Endometrial microvascular endothelial cells (primary cell): ENCODE data around the gene PDLIM7. TPM values are rescaled to one million over a fixed set of nuclear protein-coding genes. Genes with fewer than 3 reads are reported as not detected.

Source experiments
- in situ Hi-C: cut with HindIII; loops from 2 replicates; pipeline ENCODE4 v1.10.0; 2017; ENCODE audit warnings: low sequenced_read_pairs, low pct_unique_long_range_greater_than_20kb; ENCODE audit errors: inconsistent ontology term
- total RNA-seq: library from RNA; depleted of rRNA; stranded (reverse); fragments of >200 nt; gene quantifications from one replicate; pipeline ENCODE4 v1.2.3, GENCODE V29; 2015; ENCODE audit errors: inconsistent ontology term

The PDLIM7 gene
- total RNA-seq, 1 donor from 2014 or later: 224 TPM

DNA sequence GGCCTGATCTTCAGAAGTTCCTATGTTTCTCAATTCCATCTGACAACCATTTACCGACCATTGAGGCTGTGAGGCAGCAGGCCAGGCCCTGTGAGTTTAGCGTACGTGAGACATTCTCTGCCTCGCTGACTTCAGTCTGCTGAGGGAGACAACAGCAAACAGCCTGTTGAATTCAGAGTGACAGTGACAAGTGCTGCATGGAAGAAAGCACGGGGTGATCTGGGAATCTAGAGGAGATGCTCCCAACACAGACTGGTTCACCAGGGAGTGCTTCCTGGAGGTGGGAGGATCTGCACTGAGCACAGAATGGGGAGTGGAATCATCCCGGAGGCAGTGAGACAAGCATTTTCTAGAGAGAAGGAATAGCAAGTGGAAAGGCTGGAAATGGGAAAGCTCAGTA, 29.4 kb upstream of the PDLIM7 start:
- in situ Hi-C loops: no loop called here

DNA sequence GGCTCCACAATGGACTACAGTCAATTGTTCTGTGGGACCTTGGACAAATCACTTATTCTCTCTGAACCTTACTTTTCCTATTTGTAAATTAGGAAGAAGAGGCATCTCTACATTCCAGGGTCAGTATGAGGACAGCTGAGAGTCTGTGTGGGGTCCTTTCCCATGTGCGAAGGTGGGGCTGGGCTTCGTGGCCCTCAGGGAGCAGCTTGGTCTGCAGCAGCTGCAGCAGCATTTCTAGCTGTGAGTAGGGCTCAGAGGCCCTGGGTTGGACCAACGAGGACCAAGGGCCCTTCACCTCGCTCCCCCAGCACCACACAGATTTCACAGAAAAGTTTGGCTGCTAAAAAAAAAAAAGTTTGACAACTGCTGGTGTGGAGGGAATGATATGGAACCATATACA, 28.8 kb upstream of the PDLIM7 start:
- in situ Hi-C loops: no loop called here

DNA sequence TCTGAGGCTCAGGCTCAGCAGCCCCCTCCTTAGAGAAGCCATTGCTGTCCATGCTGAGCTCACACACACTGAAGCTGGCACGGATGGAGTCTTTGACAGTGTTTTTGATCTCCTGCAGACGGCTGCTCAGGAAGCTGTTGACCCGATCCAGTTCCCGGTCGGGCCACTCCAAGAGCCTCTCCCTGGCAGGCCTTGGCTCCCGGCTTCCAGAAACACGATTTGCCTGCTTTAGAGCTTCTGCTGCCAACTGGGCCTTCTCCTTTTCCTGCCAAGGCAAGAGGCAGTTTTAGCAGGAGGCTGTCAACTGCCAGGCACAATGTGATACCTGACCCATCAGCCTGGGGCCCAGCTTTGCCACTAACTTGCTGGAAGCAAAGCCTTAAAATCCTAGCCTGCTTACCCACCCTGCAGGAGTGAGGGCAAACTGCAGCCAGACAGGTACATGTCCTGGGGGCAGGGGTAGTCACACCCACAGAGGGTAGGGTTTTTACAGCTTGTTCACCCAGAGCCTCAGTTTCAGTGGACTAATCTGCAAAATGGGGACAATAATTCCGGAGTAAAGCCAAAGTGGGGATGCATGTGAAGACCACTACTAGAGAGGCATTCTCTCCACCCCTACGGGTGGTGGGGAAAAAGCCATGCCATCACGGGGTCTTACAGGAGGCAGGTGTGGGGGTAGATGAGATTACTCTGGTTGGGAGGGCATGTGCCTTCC, 27.7 kb upstream of the PDLIM7 start:
- in situ Hi-C loops: no loop called here

DNA sequence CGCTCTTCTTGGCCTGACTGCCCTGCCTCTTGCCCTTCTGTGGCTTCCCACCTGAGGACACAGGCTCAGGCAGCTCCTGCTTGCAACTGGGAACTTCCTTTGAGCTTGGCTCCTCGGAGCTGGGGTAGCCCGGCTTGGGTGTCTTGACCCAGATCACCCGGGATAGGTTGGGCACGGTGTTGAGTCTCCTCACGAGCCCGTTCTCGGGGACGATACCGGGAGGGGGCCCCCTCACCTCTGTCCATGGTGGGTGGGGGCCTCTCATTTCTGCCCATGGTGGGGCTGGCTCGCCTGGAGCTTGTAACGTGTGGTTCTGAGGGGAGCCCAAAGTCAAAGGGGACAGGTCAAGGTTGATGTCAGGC, 27.1 kb upstream of the PDLIM7 start:
- in situ Hi-C loops: no loop called here

DNA sequence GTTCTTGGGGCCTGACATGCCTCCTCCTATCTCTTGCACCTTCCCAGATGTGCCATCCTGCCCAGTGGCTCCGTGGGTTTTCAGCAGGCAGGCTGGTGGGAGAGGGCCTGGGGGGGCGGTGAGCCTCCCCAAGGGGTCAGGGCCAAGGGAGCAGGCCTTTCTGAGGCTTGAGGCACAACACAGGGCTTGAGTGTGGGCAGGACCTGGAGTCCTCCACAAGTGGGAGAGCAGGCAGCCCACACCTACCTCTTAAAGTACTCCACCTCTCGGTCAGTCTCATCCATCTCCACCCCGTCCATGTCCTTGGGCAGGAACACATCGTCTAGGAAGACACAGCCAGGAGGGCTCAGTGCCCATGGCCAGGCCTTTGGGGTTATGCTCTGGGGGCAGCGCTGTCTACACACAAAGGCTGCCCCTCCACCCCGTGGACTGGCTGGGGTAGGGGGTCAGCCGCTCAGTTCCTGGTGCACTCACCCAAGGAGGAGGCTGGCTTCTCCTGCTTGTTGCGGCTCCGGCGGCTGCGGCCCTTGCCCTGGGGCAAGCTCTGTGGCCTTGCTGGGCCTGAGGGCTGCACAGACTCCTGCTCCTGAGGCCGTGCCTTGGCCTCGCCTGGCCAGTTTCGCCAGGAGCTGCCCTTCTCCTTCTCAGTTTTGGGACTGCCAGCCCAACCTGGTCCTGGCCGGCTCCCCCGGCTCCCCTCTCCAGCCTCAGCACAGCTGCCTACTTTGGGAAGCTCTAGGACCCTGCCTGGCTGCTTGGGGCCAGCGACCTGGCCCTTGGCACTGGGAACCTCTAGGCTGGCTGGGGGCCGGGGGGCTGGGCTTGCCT, 26.5 kb upstream of the PDLIM7 start:
- in situ Hi-C loops: no loop called here

DNA sequence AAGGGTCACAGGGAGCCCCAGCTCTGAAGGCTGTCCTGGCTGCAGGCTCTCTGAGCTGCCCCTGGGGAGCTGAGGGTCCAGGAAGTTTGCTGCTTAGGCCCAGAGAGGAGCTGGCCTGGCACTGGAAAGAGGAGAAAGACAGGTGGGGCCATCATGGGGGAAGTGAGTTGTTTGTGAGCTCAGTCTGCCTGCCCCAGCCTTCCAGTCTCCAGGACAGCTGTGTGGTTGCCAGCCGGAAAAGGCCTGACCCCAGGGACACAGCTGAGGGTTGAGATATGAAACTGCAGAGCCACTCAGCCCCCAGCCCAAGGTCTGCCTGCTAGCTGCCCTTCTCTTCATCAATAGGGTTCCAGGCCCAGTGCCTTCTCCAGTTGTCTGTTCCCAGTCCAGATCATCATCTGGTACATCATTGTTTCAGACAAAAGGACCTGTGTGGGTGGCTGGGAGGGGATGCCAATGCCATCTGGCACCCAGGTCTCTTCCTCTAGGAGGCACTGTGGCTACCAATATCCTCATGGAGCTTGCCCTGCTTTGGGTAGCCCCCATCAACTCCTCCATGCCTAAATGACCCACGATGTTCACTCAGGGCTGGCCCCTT, 23.6 kb upstream of the PDLIM7 start:
- in situ Hi-C loops: no loop called here

DNA sequence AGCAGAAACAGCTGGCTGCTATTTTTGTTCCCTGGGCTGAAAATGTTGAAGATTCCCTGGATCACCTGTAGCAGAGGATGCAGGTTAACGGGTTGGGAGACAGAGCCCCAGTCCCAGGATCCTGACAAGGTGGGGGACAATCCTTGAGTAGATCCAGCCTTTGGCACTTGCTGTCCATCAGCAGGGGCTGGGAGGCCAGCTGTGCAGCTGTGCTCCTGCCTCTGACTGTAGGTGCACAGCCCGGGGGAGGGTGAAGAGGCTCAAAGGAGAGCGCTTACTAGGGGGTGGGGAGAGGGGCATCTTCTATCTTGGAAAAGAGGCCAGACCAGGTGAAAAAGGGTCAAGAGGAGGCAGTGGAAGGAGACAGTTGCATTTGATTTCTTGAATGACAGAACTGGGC, 22.9 kb upstream of the PDLIM7 start:
- in situ Hi-C loops: no loop called here

DNA sequence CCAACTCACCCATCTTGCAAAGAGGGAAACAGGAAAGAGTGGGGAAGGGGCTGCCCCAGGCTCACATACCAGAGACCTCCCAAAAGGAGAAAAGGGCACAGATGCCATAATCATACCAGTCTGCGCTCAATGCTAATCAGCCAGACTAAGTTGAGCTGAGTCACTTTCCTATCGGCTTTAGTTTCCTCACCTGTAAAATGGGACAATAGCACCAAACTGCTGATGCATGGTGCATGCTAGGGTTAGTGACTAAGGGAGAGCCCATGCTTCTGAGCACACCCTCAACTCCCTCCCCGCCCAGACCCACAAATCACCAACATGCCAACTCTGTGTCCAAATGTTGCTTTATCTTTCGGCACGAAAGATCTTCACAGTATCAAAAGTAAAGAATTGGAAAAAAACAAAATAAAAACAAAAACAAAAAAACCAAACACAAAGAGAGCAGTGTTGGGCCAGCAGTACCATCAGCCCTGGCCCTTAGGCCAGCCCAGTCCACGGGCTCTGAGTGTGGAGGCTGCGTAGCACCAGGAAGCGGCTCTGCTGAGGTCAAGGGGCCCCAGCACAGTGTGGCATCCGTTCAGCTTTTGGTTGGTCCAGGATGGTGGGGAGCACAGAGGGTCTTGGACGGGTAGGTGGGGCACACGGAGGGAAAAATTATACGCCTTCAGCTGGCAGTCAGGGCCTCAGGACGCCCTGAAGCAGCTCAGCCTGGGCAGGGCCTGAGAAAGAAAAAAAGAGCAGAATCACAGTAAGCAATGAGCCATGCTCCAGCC, 22.2 kb upstream of the PDLIM7 start:
- in situ Hi-C loops: no loop called here

DNA sequence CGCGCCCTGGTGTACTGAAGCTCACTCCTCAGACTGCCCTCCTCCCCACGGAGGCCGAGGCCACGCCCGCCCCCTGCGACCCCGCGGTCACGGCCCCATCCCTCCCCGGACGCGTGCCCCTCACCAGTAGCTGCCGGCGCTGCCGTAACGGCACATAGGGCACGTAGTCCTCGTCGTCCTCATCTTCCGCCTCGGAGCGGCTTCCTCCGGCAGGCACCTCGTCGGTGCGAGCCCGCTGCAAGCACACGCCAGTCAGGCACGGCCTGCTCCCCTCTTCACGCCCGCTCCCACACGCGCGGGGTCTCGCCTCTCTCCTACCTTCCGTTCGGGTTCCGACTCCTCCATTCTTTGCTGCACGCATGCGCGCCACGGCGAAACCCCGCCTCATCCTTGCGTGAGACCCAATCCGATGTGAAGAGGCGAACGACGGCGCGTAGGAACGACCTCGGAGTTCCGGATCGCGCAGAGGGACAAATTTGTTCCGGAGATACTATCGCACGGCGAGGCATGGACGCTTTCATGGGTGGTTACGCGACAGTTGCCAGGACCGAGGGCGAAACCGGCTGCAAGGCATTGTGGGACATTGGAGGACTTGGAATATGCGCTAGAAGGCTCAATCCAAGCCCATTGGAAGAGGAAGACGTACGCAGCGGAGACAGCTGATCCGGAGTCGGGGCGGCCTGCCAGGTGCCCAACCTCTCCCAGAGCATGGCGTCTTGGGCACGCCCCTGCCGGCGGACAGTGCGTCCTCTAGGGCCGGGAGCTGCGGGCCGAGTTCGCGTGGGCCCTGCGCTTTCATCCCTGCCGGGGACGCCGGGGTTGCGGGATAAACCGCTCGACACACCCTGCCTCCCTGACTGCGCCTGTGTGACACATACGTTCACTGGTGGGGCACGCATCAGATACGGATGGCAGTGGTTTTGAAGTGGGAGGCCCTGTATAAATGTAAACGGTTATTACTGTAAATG, 19.5 kb upstream of the PDLIM7 start, which contains the start of gene DDX41:
DDX41 (minus strand) TSS at position 361 of the 968 bp plus-strand sequence; CDS start at position 345, 16 bp downstream.
- in situ Hi-C loops: no loop called here

DNA sequence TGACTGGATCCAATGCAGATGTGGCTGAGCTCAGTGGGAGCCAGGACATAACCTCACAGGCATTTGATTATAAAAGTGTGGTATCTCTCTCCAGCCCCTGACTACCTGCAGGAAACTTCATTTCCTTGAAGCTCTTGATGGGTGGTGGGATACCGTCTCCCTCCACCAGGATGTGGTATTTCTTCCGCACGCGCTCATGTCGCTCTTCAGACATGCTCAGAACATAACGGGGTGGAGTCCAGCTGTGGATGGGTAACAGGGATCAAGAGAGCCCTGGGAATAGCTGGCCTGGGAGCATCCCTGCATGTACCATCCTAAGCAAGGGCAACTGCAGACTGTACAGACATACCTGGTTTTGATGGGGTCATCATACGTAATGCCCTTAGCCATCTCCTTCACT, 18.2 kb upstream of the PDLIM7 start:
- in situ Hi-C loops: no loop called here

DNA sequence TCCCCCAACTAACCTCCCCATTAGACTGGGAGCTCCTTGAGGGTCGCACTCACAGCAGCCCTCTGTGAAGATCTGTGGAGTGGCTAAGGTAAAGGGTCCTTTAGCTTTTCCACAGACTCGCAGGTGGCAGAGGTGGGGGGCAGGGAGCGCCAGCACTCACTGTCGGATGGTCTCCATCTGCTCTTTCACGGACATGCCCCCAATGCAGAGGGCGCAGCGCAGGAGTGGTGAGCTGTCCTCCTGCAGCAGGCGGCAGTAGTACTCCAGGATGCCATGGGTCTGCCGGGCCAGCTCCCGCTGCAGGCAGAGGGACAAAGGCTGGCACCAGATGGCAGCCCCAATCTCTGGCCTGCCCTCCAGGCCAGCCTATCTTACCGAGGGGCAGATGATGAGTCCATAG, 17.1 kb upstream of the PDLIM7 start:
- in situ Hi-C loops: no loop called here

DNA sequence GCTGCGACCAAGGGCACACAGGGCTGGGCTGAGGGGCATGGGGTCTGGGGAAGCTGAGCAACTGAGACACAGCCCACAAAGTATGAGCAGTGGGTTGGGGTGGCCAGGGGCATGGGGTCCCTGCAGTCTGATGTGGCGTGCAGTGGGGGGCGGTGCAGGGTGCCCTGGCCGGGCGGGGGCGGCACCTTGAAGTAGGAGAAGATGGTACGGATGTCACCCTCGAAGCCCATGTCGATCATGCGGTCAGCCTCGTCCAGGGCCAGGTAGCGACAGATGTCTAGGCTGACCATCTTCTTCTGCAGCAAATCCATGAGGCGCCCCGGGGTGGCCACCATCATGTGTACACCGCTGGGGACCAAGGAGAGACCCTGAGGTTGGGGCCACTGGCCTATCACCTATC, 16.1 kb upstream of the PDLIM7 start:
- in situ Hi-C loops: no loop called here

DNA sequence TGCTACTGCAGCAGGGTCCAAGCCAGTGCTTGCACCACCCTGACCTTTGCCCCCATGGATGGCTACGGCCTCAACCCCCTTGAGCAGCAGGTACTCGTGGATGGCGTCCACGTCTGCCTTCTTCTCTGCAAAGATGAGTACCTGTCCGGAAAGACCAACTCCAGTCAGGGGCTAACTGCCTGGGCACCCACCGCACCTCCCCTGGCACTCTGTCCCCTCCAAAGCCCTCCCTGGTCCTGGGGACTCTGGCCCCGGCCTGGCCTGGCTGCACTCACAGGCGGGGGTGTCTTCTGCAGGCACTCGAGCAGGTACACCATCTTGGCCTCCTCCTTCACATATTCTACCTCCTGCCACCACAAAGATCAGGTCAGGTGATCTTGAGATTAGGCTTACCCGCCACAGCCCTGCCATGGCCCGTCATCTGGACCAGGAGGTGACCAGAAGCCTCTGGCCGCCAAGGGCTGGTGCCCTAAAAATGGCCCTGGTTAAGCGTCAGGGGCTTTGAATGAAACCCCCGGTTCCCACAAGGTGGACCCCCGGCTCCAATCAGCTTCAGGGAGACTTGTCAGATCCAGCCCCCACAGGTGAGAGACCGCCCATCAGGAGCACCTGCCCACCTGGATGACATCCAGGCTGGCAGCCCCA, 15.5 kb upstream of the PDLIM7 start:
- in situ Hi-C loops: no loop called here

DNA sequence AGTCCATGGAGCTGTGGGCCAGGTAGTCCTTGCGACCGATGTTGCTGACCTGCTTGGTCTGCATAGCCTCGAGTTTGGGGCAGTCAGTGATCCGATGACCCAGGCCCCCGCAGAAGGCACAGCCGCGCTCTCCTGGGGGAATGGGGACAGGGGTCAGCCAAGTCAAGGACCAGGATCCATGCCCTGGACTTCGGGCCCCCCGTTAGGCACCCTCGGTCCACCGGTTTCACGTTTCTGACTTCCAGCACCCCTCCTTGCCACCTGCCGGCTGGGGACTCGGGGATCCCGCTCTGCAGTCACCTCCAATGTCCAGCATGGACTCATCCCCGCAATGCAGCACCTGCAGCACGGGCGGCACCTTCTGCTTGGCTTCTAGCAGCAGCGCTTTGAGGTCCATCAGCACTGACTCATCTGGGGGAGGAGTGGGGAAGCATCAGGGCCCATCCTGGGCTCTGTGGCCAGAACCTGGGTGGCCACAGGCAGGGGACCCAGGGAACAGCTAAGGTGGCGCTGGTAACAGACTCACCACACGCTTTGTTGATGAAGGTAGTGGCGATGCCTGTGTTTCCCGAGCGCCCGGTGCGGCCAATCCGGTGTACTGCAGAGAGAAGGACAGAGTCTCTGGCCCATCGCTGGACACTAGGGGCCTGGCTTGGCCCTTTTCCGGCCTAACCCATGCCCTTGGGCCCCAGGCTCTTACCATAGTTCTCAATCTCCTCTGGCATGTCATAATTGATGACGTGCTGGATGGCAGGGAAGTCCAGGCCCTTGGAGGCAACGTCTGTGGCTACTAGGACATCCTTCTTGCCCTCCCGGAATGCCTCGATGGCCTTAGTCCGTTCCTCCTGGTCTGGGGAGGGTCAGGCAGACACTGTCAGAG, 14.6 kb upstream of the PDLIM7 start:
- in situ Hi-C loops: no loop called here

DNA sequence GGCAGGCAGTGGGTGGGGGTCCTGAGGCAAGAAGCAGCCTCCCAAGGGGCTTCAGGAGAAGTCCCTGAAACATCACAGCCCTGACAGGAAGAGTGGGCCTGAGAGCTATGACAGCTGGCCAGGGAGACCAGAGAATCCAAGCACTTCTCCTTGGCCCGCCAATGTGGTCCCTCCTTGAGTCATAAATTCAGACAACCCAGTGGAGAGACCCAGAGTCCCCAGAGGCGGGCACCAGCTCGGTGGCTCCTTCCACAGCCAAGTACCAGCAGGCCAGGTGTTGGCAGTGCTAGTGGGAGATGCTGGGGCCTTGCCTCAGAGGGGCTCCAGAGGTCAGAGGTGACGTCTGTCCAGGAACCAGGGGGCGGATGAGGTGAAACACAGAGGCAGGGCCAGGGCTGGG, 13.8 kb upstream of the PDLIM7 start:
- in situ Hi-C loops: no loop called here

DNA sequence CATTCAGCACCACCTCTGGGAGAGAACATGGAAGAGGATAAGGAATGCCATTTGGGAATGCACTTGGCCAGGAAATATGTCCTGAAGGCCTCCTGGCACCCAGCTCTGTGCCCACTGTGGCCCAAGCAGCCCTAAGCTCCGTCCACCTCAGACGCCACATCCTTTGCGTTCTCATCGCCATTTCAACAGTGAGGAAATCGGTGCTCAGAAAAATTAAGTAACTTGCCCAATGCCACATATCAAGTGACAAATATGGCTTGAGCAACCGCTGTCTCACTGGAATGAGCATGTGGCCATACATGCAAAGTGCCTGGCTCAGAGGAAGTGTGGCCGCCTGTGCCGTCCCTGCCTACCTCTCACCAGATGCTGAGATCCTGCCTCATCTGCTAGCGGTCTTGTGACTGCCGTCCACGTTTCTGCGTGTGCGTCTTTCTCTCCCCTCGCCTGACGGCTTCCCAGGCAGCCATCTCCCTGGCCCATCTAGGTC, 13.2 kb upstream of the PDLIM7 start:
- in situ Hi-C loops: no loop called here
